Ecto neural progenitor cell (in vitro differentiated cells): ENCODE data around the gene RIMS1.
A peak's percentile ranks its signal among the peaks of the same experiment; 100 is the strongest.

Experiments used
- DNase-seq: peaks from one replicate; pipeline ENCODE4 v3.0.0-alpha.2; 2018; ENCODE audit warnings: low spot score

The RIMS1 gene

GRCh38 chr6:71886184-71887005 lies at the start of gene RIMS1:
TSS of gene RIMS1 (plus strand) at chr6:71886550. CDS start at chr6:71887024, 474 bp downstream.
- peak; percentile 82 for DNase-seq

GRCh38 chr6:71851214-71851613 lies 35.1 kb upstream of the RIMS1 start:
- no peak for DNase-seq

- no peak for DNase-seq
These were observed 33.4 kb upstream of the RIMS1 start for GRCh38 chr6:71852948-71853347.

GRCh38 chr6:71855406-71855805 lies 30.9 kb upstream of the RIMS1 start:
- DNase-seq: no peak

GRCh38 chr6:71879016-71879415 lies 7.3 kb upstream of the RIMS1 start:
- no peak for DNase-seq

- DNase-seq: peak; percentile 56
These were observed 825 bp downstream of the RIMS1 start for GRCh38 chr6:71887006-71887743.

GRCh38 chr6:71887744-71888230 lies 1.4 kb downstream of the RIMS1 start:
- DNase-seq: no peak

GRCh38 chr6:71888756-71889340 lies 2.5 kb downstream of the RIMS1 start:
- DNase-seq: peak; percentile 42

GRCh38 chr6:71889366-71889765 lies 3.0 kb downstream of the RIMS1 start:
- DNase-seq: no peak

GRCh38 chr6:71892641-71893040 lies 6.3 kb downstream of the RIMS1 start:
- DNase-seq: no peak

- no peak for DNase-seq
These were observed 14.3 kb downstream of the RIMS1 start for GRCh38 chr6:71900642-71901041.

- no peak for DNase-seq
These were observed 15.9 kb downstream of the RIMS1 start for GRCh38 chr6:71902261-71902660.

GRCh38 chr6:71906813-71907212 lies 20.5 kb downstream of the RIMS1 start:
- DNase-seq: no peak

- no peak for DNase-seq
These were observed 21.9 kb downstream of the RIMS1 start for GRCh38 chr6:71908162-71908765.

- DNase-seq: no peak
These were observed 27.3 kb downstream of the RIMS1 start for GRCh38 chr6:71913444-71914234.

- no peak for DNase-seq
These were observed 42.7 kb downstream of the RIMS1 start for GRCh38 chr6:71929047-71929446.

- DNase-seq: no peak
These were observed 47.5 kb downstream of the RIMS1 start for GRCh38 chr6:71933881-71934280.

- no peak for DNase-seq
These were observed 79.1 kb downstream of the RIMS1 start for GRCh38 chr6:71965404-71965803.

GRCh38 chr6:71967436-71967835 lies 81.1 kb downstream of the RIMS1 start:
- no peak for DNase-seq

GRCh38 chr6:71977884-71978283 lies 91.5 kb downstream of the RIMS1 start:
- DNase-seq: no peak

- no peak for DNase-seq
These were observed 93.6 kb downstream of the RIMS1 start for GRCh38 chr6:71979911-71980310.

GRCh38 chr6:71982389-71982788 lies 96.0 kb downstream of the RIMS1 start:
- DNase-seq: no peak
